DOHH2 (cell line): Measurements from ENCODE around the gene TTN.
"Not testable (repeated sequence)": the region's sequence is repeated elsewhere in the genome, so short reads cannot be mapped to it uniquely, and the experiment has no call there.

Experiments used
- H3F3A ChIP-seq: fragments of 200-600 bp; sonication (generic), shearing (Covaris generic); 2 replicates; pipeline ENCODE4 v1.6.0; 2016; ENCODE audit warnings: antibody characterized with exemption, mild to moderate bottlenecking; ENCODE audit not compliant: control insufficient read depth, insufficient read depth
- H3K27ac ChIP-seq: fragments of 200-600 bp; sonication (generic); 2 replicates; pipeline ENCODE4 v1.5.1; 2014; ENCODE audit warnings: low read depth, mild to moderate bottlenecking, low read length, moderate library complexity
- H3K27me3 ChIP-seq: fragments of 200-600 bp; sonication (generic); 2 replicates; pipeline ENCODE4 v1.6.1; 2014; ENCODE audit warnings: mild to moderate bottlenecking, low read length, mixed read lengths; ENCODE audit not compliant: control insufficient read depth
- H3K36me3 ChIP-seq: fragments of 200-600 bp; sonication (generic); 2 replicates; pipeline ENCODE4 v1.6.1; 2014; ENCODE audit warnings: mild to moderate bottlenecking, low read length, moderate library complexity, mixed read lengths; ENCODE audit not compliant: control insufficient read depth
- H3K4me1 ChIP-seq: fragments of 200-600 bp; sonication (generic); 2 replicates; pipeline ENCODE4 v1.6.1; 2014; ENCODE audit warnings: mild to moderate bottlenecking, low read length, mixed read lengths; ENCODE audit not compliant: control insufficient read depth
- H3K4me2 ChIP-seq: fragments of 200-600 bp; sonication (generic); 2 replicates; pipeline ENCODE4 v1.6.0; 2014; ENCODE audit warnings: mild to moderate bottlenecking, low read length, moderate library complexity
- H3K4me3 ChIP-seq: fragments of 200-600 bp; sonication (generic); 2 replicates; pipeline ENCODE4 v1.5.1; 2014; ENCODE audit warnings: mild to moderate bottlenecking, low read length, mixed read lengths
- H3K79me2 ChIP-seq: fragments of 200-600 bp; sonication (generic); 2 replicates; pipeline ENCODE4 v1.6.1; 2014; ENCODE audit warnings: mild to moderate bottlenecking, low read length, mixed read lengths; ENCODE audit not compliant: control insufficient read depth
- H3K9me2 ChIP-seq: fragments of 200-600 bp; sonication (generic); replicated peaks from 2 replicates; pipeline ENCODE4 v1.6.1; 2014; ENCODE audit warnings: mild to moderate bottlenecking, low read length, mixed read lengths; ENCODE audit not compliant: control insufficient read depth
- H3K9me3 ChIP-seq: fragments of 200-600 bp; sonication (generic); 2 replicates; pipeline ENCODE4 v1.6.1; 2014; ENCODE audit warnings: antibody characterized with exemption, low read length, mixed read lengths; ENCODE audit not compliant: control insufficient read depth, insufficient read depth
- H4K20me1 ChIP-seq: fragments of 200-600 bp; sonication (generic); 2 replicates; pipeline ENCODE4 v1.6.0; 2014; ENCODE audit warnings: low read depth, mild to moderate bottlenecking, antibody characterized with exemption, low read length, moderate library complexity; ENCODE audit not compliant: control insufficient read depth, insufficient read depth
- EZH2phosphoT487 ChIP-seq: fragments of 200-600 bp; sonication (generic); IDR thresholded peaks from 2 replicates; pipeline ENCODE4 v1.6.1; 2017; ENCODE audit warnings: borderline replicate concordance, mild to moderate bottlenecking, antibody characterized with exemption, low read length, moderate library complexity, mixed read lengths
- TF ChIP-seq, protein P1 (sequence below): fragments of 200-600 bp; sonication (generic); IDR thresholded peaks from one replicate; pipeline ENCODE4 v1.5.1; 2014; ENCODE audit warnings: antibody characterized with exemption, mild to moderate bottlenecking, low read depth, low read length; ENCODE audit not compliant: poor library complexity, severe bottlenecking

The TTN gene

DNA sequence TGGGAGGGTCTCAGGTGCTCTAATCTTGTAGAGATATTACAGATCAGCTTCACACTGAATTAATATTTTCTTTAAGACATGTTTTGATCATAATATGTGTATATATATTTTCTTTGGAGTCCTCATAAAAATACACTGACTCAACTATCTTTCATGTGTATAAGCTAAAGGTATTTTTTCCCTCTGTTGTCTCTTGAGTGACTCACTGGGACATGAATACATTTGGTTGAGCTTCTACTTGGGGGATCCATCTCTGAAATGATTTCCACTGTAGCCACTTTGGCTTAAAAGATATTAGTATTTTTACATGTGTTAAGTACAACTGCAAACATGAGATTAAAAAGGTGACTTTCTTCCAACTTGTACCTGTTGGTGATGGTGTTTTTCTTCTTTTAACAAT is 140.8 kb downstream of the TTN start:
- no peaks in the 10 kb centered on the region for H3K9me2 ChIP-seq
- no peaks in the 10 kb centered on the region for H3K27me3 ChIP-seq
- TF ChIP-seq, protein P1, sequence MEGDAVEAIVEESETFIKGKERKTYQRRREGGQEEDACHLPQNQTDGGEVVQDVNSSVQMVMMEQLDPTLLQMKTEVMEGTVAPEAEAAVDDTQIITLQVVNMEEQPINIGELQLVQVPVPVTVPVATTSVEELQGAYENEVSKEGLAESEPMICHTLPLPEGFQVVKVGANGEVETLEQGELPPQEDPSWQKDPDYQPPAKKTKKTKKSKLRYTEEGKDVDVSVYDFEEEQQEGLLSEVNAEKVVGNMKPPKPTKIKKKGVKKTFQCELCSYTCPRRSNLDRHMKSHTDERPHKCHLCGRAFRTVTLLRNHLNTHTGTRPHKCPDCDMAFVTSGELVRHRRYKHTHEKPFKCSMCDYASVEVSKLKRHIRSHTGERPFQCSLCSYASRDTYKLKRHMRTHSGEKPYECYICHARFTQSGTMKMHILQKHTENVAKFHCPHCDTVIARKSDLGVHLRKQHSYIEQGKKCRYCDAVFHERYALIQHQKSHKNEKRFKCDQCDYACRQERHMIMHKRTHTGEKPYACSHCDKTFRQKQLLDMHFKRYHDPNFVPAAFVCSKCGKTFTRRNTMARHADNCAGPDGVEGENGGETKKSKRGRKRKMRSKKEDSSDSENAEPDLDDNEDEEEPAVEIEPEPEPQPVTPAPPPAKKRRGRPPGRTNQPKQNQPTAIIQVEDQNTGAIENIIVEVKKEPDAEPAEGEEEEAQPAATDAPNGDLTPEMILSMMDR, result no peak
- no peak for TF ChIP-seq EZH2phosphoT487
- H3K4me3 ChIP-seq, result no peak overlapping the region
- H3K36me3 ChIP-seq, result no peaks in the 10 kb centered on the region
- no peaks in the 10 kb centered on the region for H3K79me2 ChIP-seq
- H3K4me2 ChIP-seq, result no peak overlapping the region
- no peaks in the 10 kb centered on the region for H3K9me3 ChIP-seq
- no peaks in the 10 kb centered on the region for H4K20me1 ChIP-seq
- H3F3A ChIP-seq, result no peaks in the 10 kb centered on the region
- no peaks in the 10 kb centered on the region for H3K4me1 ChIP-seq
- no peak overlapping the region for H3K27ac ChIP-seq

DNA sequence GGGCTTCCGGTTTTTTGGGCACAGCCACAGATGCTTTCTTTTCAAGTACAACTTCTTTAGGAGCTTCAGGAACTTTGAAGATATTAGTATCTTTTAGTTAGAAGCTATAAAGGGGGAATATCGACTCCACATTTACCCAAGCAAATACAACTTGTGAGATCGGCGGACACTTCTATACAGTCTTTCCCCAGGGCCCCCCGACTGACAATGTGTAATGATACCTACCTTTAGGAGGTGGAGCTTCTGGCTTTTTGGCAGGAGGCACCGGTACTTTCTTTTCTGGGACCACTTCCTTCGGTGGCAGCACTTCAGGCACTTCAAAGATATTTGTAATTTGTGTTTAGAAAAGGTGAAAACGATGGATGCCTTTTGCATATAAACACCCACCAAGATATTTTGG is 148.7 kb downstream of the TTN start:
- H4K20me1 ChIP-seq, H3K79me2 ChIP-seq, H3K27ac ChIP-seq, H3K4me2 ChIP-seq, H3K9me2 ChIP-seq, H3K4me1 ChIP-seq, H3F3A ChIP-seq, H3K36me3 ChIP-seq, H3K9me3 ChIP-seq, H3K4me3 ChIP-seq, H3K27me3 ChIP-seq: not testable (repeated sequence)

GRCh38 chr2:178650554-178650953 is 156.7 kb downstream of the TTN start:
- Histone ChIP-seq H3K9me3 (no peaks in the 10 kb centered on the region), H3K4me1 (no peaks in the 10 kb centered on the region), H3K9me2 (no peaks in the 10 kb centered on the region), H4K20me1 (no peaks in the 10 kb centered on the region), H3F3A (no peaks in the 10 kb centered on the region), H3K79me2 (no peaks in the 10 kb centered on the region), H3K27ac (no peak overlapping the region), H3K4me2 (no peak overlapping the region), H3K36me3 (no peaks in the 10 kb centered on the region), H3K27me3 (no peaks in the 10 kb centered on the region), H3K4me3 (no peak overlapping the region)
- no peak for TF ChIP-seq EZH2phosphoT487
- TF ChIP-seq, protein P1, result no peak

- no peaks in the 10 kb centered on the region for H3K27me3 ChIP-seq
- H3K36me3 ChIP-seq, result no peaks in the 10 kb centered on the region
- no peaks in the 10 kb centered on the region for H3K4me1 ChIP-seq
- no peaks in the 10 kb centered on the region for H3F3A ChIP-seq
- H3K27ac ChIP-seq, result no peak overlapping the region
- no peak overlapping the region for H3K4me3 ChIP-seq
- TF ChIP-seq EZH2phosphoT487, result no peak
- TF ChIP-seq, protein P1, result no peak
- H3K4me2 ChIP-seq, result no peak overlapping the region
- H3K9me3 ChIP-seq, result no peaks in the 10 kb centered on the region
- no peaks in the 10 kb centered on the region for H3K9me2 ChIP-seq
- H4K20me1 ChIP-seq, result no peaks in the 10 kb centered on the region
- H3K79me2 ChIP-seq, result no peaks in the 10 kb centered on the region
Observed at GRCh38 chr2:178644919-178645318, 162.3 kb downstream of the TTN start.
